GM06990 (cell line): ENCODE results near the gene EPB41.

Experiments used
- DNase-seq: peaks from one replicate; pipeline ENCODE4 v3.0.0-alpha.2; 2011; ENCODE audit not compliant: insufficient read length; ENCODE audit errors: extremely low read depth
- H3K27me3 ChIP-seq: replicated peaks from 2 replicates; pipeline ENCODE4 v1.6.0; 2011; ENCODE audit warnings: low read length; ENCODE audit not compliant: control insufficient read depth, insufficient read depth
- H3K36me3 ChIP-seq: 2 replicates; pipeline ENCODE4 v1.5.1; 2011; ENCODE audit warnings: low read length; ENCODE audit not compliant: control insufficient read depth, insufficient read depth
- H3K4me3 ChIP-seq: replicated peaks from 2 replicates; pipeline ENCODE4 v1.5.1; 2011; ENCODE audit warnings: low read depth, mild to moderate bottlenecking, control low read depth, low read length
- TF ChIP-seq, protein P1 (sequence below): IDR thresholded peaks from 2 replicates; pipeline ENCODE4 v1.5.1; 2011; ENCODE audit warnings: low read length, control low read depth, mild to moderate bottlenecking, inconsistent platforms; ENCODE audit not compliant: insufficient read depth, poor library complexity, severe bottlenecking

The EPB41 gene

DNA sequence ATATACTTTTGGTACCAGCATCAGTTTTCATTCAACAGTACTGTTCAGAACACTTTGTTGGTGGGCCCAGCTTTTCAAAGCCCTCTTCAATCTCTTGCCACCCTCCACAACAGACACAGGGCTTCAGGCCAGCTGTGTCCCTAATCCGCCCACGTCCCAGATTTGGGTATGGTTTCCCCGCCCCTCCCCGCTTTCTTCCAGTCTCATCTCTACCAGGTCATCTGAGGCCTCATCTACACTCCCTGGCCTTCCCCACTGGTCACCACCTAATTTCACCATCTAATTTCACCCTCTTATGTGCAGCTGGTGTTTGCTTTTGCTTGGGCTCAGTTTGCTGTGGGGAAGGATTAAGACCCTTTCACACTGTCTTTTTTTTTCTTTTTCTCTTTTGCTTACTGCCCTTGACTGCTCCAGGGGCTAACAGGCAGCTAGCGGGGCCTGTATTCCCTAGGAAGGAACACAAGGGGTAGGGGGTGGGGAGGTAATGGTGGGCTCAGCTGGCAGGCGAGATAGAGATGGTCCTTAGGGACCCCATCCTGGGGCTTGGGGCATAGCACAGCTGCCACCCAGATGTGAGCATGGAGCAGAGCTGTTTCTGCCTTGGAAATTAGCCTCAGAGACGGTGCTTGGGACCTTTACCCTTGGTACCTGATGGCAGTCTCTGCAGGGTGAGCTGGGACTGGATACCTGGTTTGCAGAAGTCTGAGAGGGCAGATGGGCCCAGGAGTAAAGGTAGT lies 3.8 kb upstream of the EPB41 start:
- TF ChIP-seq, protein P1, sequence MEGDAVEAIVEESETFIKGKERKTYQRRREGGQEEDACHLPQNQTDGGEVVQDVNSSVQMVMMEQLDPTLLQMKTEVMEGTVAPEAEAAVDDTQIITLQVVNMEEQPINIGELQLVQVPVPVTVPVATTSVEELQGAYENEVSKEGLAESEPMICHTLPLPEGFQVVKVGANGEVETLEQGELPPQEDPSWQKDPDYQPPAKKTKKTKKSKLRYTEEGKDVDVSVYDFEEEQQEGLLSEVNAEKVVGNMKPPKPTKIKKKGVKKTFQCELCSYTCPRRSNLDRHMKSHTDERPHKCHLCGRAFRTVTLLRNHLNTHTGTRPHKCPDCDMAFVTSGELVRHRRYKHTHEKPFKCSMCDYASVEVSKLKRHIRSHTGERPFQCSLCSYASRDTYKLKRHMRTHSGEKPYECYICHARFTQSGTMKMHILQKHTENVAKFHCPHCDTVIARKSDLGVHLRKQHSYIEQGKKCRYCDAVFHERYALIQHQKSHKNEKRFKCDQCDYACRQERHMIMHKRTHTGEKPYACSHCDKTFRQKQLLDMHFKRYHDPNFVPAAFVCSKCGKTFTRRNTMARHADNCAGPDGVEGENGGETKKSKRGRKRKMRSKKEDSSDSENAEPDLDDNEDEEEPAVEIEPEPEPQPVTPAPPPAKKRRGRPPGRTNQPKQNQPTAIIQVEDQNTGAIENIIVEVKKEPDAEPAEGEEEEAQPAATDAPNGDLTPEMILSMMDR, result no peak
- Histone ChIP-seq H3K27me3 (no peaks in the 10 kb centered on the region), H3K36me3 (no peaks in the 10 kb centered on the region), H3K4me3 (no peak overlapping the region)
- DNase-seq, result no peak

DNA sequence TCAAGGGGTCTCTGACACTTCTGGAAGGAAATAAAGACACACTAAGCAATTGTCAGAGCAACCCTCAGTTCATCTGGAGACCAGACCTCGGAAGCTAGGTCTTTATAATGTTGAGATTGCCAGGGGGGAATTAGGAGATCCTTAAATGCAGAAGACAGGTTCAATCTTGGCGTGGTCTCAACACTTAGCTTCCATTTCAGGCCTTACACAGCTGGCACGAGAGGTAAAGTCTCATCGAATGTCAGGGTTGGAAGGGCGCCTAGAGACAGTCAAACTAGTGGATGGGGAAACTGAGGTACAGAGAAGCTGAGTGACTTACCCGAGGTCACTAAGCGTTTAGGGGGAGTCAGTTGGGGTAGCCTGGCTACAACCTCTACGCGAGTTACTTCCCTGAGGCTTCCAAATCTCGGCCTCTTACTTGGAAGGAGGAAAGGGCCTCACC lies 562 bp upstream of the EPB41 start:
- DNase-seq, result no peak
- peak overlapping the region; percentile 62 for H3K4me3 ChIP-seq
- TF ChIP-seq, protein P1, result no peak

DNA sequence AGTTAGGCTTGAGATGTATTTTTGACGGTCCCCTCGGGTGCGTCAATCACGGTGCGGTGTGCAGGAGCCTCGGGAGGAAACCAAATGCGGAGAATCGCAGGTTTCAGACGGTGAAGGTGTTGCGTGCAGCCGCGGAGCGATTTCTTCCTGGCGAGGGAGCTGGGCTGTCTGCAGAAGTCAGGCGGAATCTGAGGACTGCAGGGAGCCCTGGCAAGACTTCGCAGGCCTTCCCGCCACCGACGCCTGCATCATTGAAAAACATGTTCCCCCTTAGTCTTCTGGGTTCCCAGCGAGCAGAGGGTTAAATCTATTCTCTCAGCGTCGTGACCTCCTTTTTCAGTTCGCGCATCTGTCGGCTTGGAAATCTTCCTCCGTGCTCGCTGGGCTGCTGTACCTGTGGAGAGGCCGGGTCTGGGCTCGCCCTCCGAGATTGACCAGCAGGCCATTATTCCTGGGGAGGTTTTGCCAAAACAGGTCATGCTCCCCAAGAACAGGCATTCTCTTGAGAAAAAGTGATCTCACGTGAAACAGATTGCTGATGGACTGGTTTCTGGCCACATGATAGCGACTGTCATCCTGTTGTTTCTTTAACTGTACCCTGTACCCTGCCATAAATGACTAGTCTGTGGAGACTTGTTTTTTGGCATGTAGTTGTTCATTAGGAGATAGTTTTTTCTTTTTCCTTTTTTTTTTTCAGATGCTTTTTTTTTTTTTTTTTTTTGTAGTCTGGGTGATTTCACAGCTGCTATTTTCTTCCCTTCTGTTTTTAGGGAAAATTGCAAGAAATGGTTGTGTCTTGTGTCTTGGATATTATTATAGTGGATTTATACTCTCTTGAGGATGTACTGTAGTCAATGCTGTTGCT lies 894 bp downstream of the EPB41 start:
- peak; percentile 69 for DNase-seq
- TF ChIP-seq, protein P1, result no peak

More for the DNA sequence above, 562 bp upstream of the EPB41 start:
- Histone ChIP-seq H3K27me3 (no peaks in the 10 kb centered on the region), H3K36me3 (no peaks in the 10 kb centered on the region)

DNA sequence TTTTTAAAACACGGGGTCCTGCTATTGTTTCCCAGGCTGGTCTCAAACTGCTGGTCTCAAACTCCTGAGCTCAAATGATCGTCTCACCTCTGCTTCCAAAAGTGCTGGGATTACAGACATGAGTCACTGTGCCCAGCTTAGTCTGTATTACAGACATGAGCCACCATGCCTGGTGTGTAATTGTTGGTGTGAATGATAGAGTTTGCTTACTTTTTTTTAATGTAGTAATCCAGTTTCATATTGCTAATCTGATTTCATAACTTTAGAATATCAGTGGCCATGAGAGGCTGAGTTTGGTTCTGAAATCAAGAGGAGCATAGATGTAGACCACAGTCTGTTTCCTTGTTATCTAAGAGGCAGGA lies 3.4 kb downstream of the EPB41 start:
- DNase-seq, result no peak
- Histone ChIP-seq H3K4me3 (no peak overlapping the region), H3K36me3 (no peaks in the 10 kb centered on the region), H3K27me3 (no peaks in the 10 kb centered on the region)
- TF ChIP-seq, protein P1, result no peak

More for the DNA sequence above, 894 bp downstream of the EPB41 start:
- Histone ChIP-seq H3K4me3 (peak overlapping the region; percentile 62), H3K27me3 (no peaks in the 10 kb centered on the region), H3K36me3 (no peaks in the 10 kb centered on the region)

DNA sequence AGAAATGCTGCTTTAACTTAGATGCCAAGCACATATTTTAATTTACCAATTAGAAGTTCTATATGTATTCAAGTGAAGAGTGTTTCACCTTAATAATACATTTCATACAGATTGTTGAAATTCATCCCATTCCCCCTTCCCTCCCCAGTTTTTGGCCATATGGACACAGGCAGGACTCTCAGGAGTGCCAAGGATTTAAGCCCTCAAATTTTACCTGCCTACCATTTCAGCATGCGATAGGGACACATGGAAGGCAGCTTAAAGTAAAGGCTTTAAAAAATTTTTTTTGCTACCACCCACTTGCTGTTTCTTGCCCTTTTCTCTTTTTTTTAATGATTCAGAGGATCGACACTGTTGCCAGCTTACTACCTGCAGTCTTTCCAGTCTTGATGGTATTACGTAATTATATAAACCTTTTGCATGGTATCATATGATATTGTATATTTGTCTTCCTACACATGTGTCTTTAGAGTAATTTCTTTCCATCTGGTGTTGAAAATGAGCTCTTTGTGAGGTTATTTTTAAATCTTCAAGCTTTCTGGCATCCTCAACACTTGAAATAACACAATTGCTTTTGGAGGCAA lies 7.0 kb downstream of the EPB41 start:
- H3K4me3 ChIP-seq, result no peak overlapping the region
- TF ChIP-seq, protein P1, result no peak
- H3K27me3 ChIP-seq, result no peaks in the 10 kb centered on the region
- DNase-seq, result no peak
- H3K36me3 ChIP-seq, result no peaks in the 10 kb centered on the region
